Loucy (cell line): ENCODE data around the gene CDH20.

Experiments used
- EZH2phosphoT487 ChIP-seq: fragments of 200-600 bp; IDR thresholded peaks from 2 replicates; pipeline ENCODE4 v1.6.1; 2018; ENCODE audit warnings: antibody characterized with exemption, mild to moderate bottlenecking, moderate library complexity, borderline replicate concordance
- TF ChIP-seq, protein P1 (sequence below): fragments of 200-600 bp; sonication (generic); conservative IDR thresholded peaks from 2 replicates; pipeline ENCODE4 v1.5.1; 2014; ENCODE audit warnings: mild to moderate bottlenecking, antibody characterized with exemption, low read length

GRCh38 chr18:61337527-61337926, 4.3 kb downstream of the CDH20 start:
- TF ChIP-seq, protein P1, sequence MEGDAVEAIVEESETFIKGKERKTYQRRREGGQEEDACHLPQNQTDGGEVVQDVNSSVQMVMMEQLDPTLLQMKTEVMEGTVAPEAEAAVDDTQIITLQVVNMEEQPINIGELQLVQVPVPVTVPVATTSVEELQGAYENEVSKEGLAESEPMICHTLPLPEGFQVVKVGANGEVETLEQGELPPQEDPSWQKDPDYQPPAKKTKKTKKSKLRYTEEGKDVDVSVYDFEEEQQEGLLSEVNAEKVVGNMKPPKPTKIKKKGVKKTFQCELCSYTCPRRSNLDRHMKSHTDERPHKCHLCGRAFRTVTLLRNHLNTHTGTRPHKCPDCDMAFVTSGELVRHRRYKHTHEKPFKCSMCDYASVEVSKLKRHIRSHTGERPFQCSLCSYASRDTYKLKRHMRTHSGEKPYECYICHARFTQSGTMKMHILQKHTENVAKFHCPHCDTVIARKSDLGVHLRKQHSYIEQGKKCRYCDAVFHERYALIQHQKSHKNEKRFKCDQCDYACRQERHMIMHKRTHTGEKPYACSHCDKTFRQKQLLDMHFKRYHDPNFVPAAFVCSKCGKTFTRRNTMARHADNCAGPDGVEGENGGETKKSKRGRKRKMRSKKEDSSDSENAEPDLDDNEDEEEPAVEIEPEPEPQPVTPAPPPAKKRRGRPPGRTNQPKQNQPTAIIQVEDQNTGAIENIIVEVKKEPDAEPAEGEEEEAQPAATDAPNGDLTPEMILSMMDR: no peak
- no peak for TF ChIP-seq EZH2phosphoT487
